NCI-H2227 (cell line): ENCODE measurements around the gene RANBP1.
"Not testable (repeated sequence)": the region's sequence is repeated elsewhere in the genome, so short reads cannot be mapped to it uniquely, and the experiment has no call there.

Experiments
- DNase-seq: peaks from one replicate; lab custom pipeline; 2025; ENCODE audit not compliant: unreplicated experiment; lab: John Stamatoyannopoulos, UW

RANBP1 gene

GRCh38 chr22:20115691-20116375 is at the start of gene RANBP1:
Gene RANBP1 (plus strand): TSS chr22:20116104. CDS start chr22:20116185, 81 bp downstream.
- DNase-seq, result no peak

- no peak for DNase-seq
These were observed 49.1 kb upstream of the RANBP1 start for GRCh38 chr22:20066617-20067383.

- DNase-seq, result not testable (repeated sequence)
These were observed 48.6 kb upstream of the RANBP1 start for GRCh38 chr22:20067384-20067682.

GRCh38 chr22:20068640-20069039 is 47.3 kb upstream of the RANBP1 start:
- no peak for DNase-seq

GRCh38 chr22:20069331-20070042 is 46.4 kb upstream of the RANBP1 start:
- no peak for DNase-seq

GRCh38 chr22:20071524-20071972 is 44.4 kb upstream of the RANBP1 start:
- DNase-seq, result no peak

- DNase-seq, result no peak
These were observed 39.2 kb upstream of the RANBP1 start for GRCh38 chr22:20076627-20077172.

- DNase-seq, result peak; percentile 99
These were observed 36.0 kb upstream of the RANBP1 start, which contains the start of gene DGCR8 for GRCh38 chr22:20079745-20080444. Gene DGCR8 (plus strand): TSS chr22:20080241. CDS start chr22:20085964, 5,723 bp downstream.

GRCh38 chr22:20080445-20080775 is 35.5 kb upstream of the RANBP1 start:
- peak; percentile 87 for DNase-seq

GRCh38 chr22:20080776-20081654 is 34.9 kb upstream of the RANBP1 start:
- peak; percentile 59 for DNase-seq

- no peak for DNase-seq
These were observed 32.6 kb upstream of the RANBP1 start for GRCh38 chr22:20083157-20083890.

GRCh38 chr22:20083891-20084546 is 31.9 kb upstream of the RANBP1 start:
- DNase-seq, result no peak

GRCh38 chr22:20084547-20085413 is 31.1 kb upstream of the RANBP1 start:
- peak; percentile 13 for DNase-seq

GRCh38 chr22:20085651-20086050 is 30.3 kb upstream of the RANBP1 start:
- DNase-seq, result no peak

- no peak for DNase-seq
These were observed 29.8 kb upstream of the RANBP1 start for GRCh38 chr22:20086101-20086599.

- no peak for DNase-seq
These were observed 29.1 kb upstream of the RANBP1 start for GRCh38 chr22:20086763-20087162.
